ENCODE data around the gene NOTCH2. TPM values are rescaled to one million over a fixed set of nuclear protein-coding genes. Genes with fewer than 3 reads are reported as not detected.

Gene NOTCH2
- total RNA-seq, 1 donor from 2014 or later: 259 TPM

GRCh38 chr1:119987686-119988085 is 81.8 kb downstream of the NOTCH2 start:
- ATAC-seq (ENCODE audit: low read depth): no peak
- CTCF ChIA-PET: interaction anchor here (0.6 to 0.8 kb wide), 2 partner anchors 20 to 39 kb away, joined by 3 to 5 read pairs; no protein-coding TSS in a partner anchor

GRCh38 chr1:119987112-119987511 is 82.3 kb downstream of the NOTCH2 start:
- H3K36me3 Mint-ChIP-seq (ENCODE audit: low read depth): peaks cover 54% of the 10 kb centered on the region
- CTCF ChIA-PET: interaction anchor here (0.6 to 0.8 kb wide), 2 partner anchors 19 to 38 kb away, joined by 3 to 5 read pairs; no protein-coding TSS in a partner anchor
- ATAC-seq (ENCODE audit: low read depth): peak; percentile 55
- H3K27ac Mint-ChIP-seq: peak overlapping the region; percentile 46
- peaks cover 31% of the 10 kb centered on the region for H3K4me1 Mint-ChIP-seq
- H3K4me3 Mint-ChIP-seq: no peak overlapping the region
- H3K27me3 Mint-ChIP-seq: no peaks in the 10 kb centered on the region
- POLR2A ChIA-PET: interaction anchor here (0.8 kb wide), 1 partner anchor 189 kb away, joined by 3 read pairs; the partner anchor contains the start of gene SEC22B
- TF ChIP-seq CTCF (IDR thresholded peaks at IDR 0.05): no peak
- no peak for DNase-seq
- intact Hi-C loops (cut with micrococcal nuclease): no loop called here
- no peaks in the 10 kb centered on the region for H3K9me3 Mint-ChIP-seq

More at GRCh38 chr1:119987686-119988085, 81.8 kb downstream of the NOTCH2 start:
- Mint-ChIP-seq H3K36me3 (ENCODE audit: low read depth) (peaks cover 48% of the 10 kb centered on the region), H3K4me3 (peak overlapping the region; percentile 15), H3K9me3 (no peaks in the 10 kb centered on the region), H3K27ac (peak overlapping the region; percentile 43), H3K27me3 (no peaks in the 10 kb centered on the region), H3K4me1 (peaks cover 31% of the 10 kb centered on the region)
- no peak for DNase-seq
- intact Hi-C loops (cut with micrococcal nuclease): no loop called here
- POLR2A ChIA-PET: interaction anchor here (0.8 kb wide), 1 partner anchor 189 kb away, joined by 3 read pairs; the partner anchor contains the start of gene SEC22B
- no peak for TF ChIP-seq CTCF (IDR thresholded peaks at IDR 0.05)

- intact Hi-C loops (cut with micrococcal nuclease): no loop called here
These were observed 83.4 kb downstream of the NOTCH2 start for GRCh38 chr1:119986007-119986497.

GRCh38 chr1:119984771-119985170 is 84.7 kb downstream of the NOTCH2 start:
- Mint-ChIP-seq H3K36me3 (ENCODE audit: low read depth) (peaks cover 58% of the 10 kb centered on the region), H3K27me3 (no peaks in the 10 kb centered on the region), H3K9me3 (no peaks in the 10 kb centered on the region), H3K4me1 (peaks cover 31% of the 10 kb centered on the region), H3K4me3 (no peak overlapping the region), H3K27ac (no peak overlapping the region)
- CTCF ChIA-PET: interaction anchor here (1.4 kb wide), 1 partner anchor 17 kb away, joined by 4 read pairs; no protein-coding TSS in a partner anchor
- ATAC-seq (ENCODE audit: low read depth) (no peak), DNase-seq (no peak)
- POLR2A ChIA-PET: no interaction called here
- intact Hi-C loops (cut with micrococcal nuclease): no loop called here
- TF ChIP-seq CTCF (IDR thresholded peaks at IDR 0.05): no peak

More at GRCh38 chr1:119986007-119986497, 83.4 kb downstream of the NOTCH2 start:
- ATAC-seq (ENCODE audit: low read depth) (no peak), DNase-seq (no peak)
- Mint-ChIP-seq H3K27me3 (no peaks in the 10 kb centered on the region), H3K27ac (no peak overlapping the region), H3K4me3 (no peak overlapping the region), H3K36me3 (ENCODE audit: low read depth) (peaks cover 58% of the 10 kb centered on the region), H3K4me1 (peaks cover 31% of the 10 kb centered on the region), H3K9me3 (no peaks in the 10 kb centered on the region)
- no peak for TF ChIP-seq CTCF (IDR thresholded peaks at IDR 0.05)
- ChIA-PET POLR2A (no interaction called here), CTCF (no interaction called here)

- DNase-seq (no peak), ATAC-seq (ENCODE audit: low read depth) (no peak)
- intact Hi-C loops (cut with micrococcal nuclease): no loop called here
- ChIA-PET CTCF (no interaction called here), POLR2A (no interaction called here)
- H3K36me3 Mint-ChIP-seq (ENCODE audit: low read depth): peaks cover 63% of the 10 kb centered on the region
- no peak for TF ChIP-seq CTCF (IDR thresholded peaks at IDR 0.05)
- H3K4me1 Mint-ChIP-seq: peaks cover 11% of the 10 kb centered on the region
- no peak overlapping the region for H3K27ac Mint-ChIP-seq
- H3K9me3 Mint-ChIP-seq: no peaks in the 10 kb centered on the region
- H3K27me3 Mint-ChIP-seq: no peaks in the 10 kb centered on the region
- no peak overlapping the region for H3K4me3 Mint-ChIP-seq
These were observed 87.3 kb downstream of the NOTCH2 start for GRCh38 chr1:119981986-119982815.

Measured in activated B cell treated with CpG ODN at 0.5 μM for 24 hours (primary cell).